NK-92 treated with Interleukin-12 subunit alpha and Interleukin-12 subunit beta, amount 100 ng/mL, for 24 hours (cell line): ENCODE measurements around the gene TFDP2.
"Not testable (repeated sequence)": the region's sequence is repeated elsewhere in the genome, so short reads cannot be mapped to it uniquely, and the experiment has no call there.

Source experiments
- DNase-seq: peaks from one replicate; lab custom pipeline; 2025; lab: John Stamatoyannopoulos, UW

Gene TFDP2

DNA sequence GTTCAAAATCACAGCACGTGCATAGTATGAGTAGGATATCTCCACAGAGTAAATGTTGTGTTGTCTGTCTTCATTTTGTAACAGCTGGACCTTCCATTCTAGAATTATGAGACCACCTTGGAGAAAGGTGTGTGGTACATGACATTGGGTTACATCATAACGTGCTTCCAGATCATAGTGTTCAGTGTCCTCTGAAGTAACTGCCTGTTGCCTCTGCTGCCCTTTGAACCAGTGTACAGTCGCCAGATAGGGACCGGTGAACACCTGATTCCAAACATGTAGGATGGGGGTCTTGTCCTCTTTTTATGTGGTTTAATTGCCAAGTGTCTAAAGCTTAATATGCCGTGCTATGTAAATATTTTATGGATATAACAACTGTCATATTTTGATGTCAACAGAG lies 223.7 kb downstream of the TFDP2 start:
- DNase-seq = not testable (repeated sequence)

DNA sequence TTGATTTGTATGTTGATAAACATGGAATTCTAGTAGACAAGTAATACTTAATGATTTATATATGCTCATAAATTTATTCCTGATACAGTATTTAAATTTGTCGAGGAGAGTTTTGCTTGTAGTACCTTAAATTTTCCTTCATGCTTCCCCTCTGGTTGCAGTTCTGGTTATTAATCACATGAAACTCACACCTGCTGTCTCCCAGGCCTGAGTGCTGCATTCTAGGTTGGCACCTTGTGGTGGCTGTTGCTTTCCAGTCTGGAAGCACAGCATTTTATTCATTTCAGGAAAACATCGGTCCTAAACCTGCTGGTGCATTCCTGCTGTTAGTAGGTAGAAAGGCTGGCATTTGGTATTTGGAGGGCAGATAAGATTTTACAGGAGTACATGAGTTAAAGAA lies 228.0 kb downstream of the TFDP2 start:
- DNase-seq = no peak

DNA sequence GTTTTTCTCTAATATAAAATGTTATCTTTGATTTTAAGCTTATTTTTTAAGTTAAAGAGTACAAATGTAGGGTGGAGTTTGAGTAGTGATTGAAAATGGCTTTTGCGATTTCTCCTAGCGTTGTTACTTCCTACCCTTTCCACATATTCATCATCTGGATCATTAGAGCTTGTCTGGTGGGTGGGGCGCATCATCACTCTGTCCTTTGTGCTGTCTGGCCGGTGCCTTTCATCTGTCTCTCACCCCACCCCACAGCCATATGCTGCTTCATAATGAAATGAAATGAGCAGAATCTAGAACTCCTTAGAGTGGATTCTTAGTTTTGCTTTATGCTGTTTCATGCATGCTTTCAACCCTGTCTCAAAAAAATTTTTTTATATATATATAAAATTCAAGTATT lies 228.6 kb downstream of the TFDP2 start:
- no peak for DNase-seq

DNA sequence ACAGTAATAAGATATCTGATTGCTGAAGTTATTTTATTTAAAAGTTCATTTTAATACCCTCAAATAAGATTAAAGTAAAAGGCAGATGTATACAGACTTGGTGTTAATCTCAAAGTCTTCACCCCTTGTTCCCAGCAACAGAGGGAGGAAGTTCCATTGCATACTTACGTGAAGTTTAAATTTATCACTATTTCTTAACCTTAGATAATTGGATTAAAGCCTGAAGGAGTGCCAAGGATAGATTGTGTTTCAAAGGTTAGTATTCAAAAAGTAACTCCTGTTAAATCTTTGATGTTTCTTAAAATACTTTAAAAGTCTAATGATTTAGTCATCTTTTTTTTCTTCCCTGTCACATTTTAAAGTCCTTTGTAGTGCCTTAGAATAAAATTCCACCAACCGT lies 233.6 kb downstream of the TFDP2 start:
- DNase-seq = no peak

DNA sequence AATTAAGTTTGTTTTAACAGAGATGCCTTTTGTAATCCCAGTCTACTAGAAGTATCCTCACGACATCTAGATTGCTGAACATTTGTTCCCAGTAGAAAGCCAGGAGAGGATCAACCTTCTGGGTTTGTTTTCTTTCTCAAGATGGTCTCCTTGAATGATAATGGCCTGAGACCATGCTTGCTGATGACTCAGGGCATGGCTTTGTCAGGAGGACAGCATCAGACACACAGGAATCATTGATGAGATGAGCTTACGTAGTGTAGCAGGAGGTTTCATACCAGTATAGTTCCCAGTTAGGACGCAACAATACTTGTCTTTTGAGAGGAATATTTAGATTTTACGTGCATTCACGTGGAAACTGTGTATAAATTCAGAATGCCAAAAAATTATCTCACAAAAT lies 234.3 kb downstream of the TFDP2 start:
- no peak for DNase-seq

DNA sequence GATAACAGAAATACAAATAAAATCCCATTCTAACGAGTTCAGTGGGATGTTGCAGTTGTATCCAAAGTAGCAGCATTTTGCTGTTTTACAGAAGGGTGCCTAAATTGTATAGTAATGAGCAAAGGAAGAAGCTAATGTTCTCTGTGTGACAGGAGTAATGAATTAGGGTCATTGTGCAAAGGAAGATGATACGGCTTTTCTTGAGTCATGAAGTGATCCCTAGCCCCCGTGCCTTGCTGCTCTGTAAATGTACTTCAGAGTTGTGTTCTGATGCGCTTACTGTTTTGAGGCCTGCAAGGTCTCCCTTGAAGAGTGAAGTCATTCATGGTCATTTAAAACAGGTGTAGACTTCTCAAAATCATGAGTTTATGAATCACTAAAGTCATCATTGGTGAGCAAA lies 235.0 kb downstream of the TFDP2 start:
- DNase-seq = no peak

DNA sequence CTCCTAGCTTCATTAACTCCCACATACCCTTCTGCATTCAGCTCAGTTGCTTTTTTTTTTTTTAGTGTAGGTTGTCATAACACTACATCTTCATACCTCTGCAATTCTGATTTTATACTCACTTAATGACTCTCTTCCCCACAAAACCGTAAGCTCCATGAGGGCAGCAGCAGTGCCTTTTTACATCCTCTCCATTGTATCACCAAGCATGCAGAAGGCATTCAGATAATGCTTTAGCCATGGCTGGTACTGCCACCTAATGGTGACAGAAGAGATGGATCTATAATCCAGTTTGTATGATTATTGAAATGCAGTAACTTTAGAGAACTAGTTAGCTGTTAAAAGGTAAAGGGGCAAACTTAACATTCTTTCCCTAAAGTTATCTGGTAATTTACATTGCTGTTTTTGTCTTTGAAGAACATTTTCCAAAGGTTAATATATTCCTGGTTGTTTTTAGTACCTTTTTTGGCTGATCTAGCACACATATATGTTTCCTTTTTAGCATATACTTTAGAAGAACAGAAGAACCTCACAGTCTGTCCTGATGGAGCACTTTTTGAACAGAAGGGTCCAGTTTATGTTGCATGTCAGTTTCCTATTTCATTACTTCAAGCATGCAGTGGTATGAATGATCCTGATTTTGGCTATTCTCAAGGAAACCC lies 236.1 kb downstream of the TFDP2 start:
- peak; percentile 22 for DNase-seq

DNA sequence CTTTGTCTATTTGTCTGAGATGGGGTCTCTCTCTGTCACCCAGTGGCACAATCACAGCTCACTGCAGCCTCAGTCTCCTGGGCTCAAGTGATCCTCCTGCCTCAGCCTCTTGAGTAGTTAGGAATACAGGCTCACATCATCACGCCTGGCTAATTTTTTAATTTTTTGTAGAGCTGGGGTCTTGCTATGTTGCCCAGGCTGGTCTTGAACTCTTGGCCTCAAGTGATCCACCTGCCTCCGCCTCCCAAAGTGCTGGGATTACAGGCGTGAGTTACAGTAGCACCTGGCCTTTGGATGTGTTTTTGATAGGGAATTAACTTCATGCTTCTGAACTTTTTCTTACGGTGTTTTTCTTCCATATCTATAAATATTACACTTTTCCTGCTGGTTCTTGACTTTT lies 239.4 kb downstream of the TFDP2 start:
- DNase-seq = not testable (repeated sequence)

DNA sequence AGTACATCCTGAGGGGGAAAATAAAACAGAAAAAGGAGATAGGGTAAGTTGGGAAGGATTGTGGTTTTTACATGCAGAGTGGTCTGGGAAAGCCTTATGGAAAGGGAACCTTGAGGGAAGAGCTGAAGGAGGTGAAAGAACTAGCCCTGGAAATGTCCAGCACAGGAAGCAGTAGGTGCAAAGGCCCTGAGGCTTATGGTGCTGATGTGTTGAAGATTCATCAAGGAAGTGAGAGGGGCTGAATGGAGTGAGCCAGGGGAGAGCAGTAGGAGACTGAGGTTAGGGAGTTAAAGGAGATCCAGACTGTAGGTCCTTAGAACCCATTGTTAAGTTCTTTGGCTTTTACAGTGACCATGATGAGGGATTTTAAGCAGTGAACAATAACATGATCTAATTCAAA lies 239.9 kb downstream of the TFDP2 start:
- DNase-seq = no peak

DNA sequence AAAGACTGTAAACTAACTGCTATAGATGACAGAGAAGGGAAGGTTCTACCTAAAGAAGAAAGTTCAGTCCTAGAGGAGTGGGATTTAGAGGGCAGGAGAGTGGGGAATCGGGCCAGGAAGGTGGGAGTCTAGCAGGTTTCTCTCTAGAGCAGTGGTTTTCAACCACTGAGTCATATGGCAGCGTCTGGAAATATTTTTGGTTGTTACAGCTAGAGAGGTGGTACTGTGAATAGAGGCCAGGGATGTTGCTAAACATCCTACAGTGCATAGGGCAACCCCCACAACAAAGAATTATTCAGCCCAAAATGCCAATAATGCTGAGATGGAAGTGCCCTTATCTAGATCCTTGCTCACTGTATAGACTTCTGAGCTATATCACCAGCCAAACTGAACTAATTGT lies 244.2 kb downstream of the TFDP2 start:
- no peak for DNase-seq

DNA sequence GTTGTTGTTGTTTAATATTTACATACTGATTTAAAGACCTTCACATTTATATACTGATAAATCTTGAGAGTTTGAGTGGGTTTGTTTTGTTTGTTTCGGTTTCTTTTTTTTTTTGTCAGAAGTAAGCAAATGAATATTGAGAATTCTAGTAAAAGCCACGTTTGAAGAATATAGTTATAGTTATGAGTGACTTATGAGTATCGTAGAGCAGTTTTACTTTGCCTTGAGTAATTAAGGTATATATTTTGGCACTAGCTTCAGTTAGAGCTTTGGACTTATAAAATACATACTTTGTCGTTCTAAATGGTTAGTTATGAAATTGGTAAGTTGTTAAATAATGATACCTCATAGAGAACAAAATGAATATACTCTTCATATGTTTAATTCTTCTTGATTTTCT lies 245.1 kb downstream of the TFDP2 start:
- no peak for DNase-seq

DNA sequence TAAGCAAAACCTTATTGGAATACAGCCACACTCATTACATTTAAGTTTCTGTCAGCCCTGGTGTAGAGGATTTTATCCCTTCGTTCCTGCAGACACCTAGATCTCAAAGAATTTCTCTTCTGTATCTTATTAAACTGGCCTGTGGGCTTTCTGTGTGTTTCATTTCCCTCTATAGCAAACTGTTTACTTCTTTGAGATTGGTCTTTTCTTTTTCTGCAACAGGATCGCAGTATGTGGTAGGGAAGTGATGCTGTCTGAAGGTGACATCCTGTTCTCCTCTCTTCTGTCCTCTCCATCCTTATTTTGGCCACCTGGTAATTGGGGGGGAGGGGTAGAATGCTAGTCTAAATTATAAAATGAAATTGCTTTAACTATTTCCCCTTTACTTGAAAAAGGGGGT lies 247.4 kb downstream of the TFDP2 start:
- DNase-seq = no peak

DNA sequence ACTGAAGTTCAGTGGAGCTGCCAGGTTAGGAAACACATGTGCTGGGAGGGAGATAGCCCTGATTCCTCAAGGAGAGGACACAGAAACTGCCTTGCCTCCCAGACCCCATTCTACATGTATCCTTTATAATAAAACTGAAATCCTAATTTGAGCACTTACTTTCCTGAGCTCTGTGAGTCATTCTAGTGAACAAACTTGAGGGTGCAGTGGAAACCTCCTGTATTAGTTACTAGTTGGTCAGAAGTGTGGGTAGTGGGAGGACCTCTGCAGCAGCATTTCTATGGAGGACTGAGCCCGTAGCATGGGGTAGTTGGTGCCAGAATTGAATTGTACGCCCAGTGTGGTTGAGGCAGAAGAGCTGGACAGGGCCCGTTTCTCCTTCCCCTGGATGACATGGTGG lies 249.0 kb downstream of the TFDP2 start:
- DNase-seq = no peak

DNA sequence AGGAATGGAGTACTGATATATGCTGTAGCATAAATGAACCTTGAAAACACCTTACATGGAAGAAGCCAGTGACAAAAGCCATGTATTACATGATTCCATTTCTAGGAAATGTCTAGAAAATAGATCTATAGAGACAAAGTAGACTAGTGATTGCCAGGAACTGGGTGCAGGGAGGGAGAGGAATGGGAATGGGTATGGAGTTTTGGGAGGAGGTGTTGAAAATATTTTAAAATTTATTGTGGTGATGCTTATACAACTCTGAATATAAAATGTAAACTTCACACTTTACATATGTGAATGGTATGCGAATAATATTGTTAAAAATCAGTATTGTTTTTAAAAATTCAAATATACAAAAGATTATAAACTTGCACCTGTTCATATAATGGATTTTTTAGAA lies 250.4 kb downstream of the TFDP2 start:
- DNase-seq = no peak

DNA sequence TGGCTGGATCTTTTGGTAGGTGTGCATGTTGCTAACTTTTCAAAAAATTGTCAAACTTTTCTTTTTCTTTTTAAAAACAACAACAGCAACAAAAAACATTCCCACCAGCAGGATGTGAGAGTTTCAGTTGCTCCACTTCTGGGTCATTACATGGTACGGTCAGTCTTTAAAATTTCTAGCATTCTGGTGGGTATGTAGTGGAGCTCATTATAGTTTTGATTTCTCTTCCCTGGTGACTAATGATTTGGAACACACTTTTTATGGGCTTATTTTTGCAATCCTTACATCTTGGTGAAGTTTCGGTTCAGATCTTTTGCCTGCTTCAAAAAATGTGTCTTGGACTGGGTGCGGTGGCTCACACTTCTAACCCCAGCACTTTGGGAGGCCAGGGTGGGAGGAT lies 253.6 kb downstream of the TFDP2 start:
- no peak for DNase-seq

DNA sequence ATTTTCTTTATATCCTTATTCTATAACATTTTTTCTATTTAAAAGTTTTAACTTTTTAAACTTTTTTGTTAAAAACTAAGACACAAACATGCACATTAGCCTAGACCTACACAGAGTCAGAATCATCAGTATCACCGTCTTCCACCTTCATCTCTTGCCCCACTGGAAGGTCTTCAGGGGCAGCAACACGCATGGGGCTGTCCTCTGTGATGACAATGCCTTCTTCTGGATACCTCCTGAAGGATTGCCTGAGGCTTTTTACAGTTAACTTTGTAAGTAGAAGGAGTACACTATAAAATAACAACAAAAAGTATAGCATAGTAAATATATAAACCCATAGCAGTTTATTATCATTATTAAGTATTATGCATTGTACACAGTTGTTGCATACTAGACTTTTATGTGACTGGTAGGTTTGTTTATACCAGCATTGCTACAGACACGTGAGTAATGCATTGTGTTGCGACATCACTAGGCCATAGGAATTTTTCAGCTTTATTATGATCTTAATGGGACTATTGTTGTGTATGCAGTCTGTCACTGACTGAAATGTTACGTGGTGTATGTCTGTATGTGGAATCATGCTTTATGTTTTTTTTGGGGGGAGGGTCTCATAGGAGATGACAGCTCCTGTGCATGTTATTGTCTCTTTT lies 254.7 kb downstream of the TFDP2 start:
- no peak for DNase-seq
